GM12892 (cell line): Measurements from ENCODE around the gene CSH1.

ENCODE experiments used
- POLR2A ChIP-seq: IDR thresholded peaks from 2 replicates; pipeline ENCODE4 v1.6.1; 2011; ENCODE audit warnings: low read depth, low read length, control low read depth
- TAF1 ChIP-seq: IDR thresholded peaks from 2 replicates; pipeline ENCODE4 v1.6.1; 2011; ENCODE audit warnings: low read depth, mild to moderate bottlenecking, control low read depth, low read length, borderline replicate concordance

GRCh38 chr17:63941162-63941561, 44.8 kb upstream of the CSH1 start:
- TF ChIP-seq POLR2A: no peak
- no peak for TF ChIP-seq TAF1
